Measurements from ENCODE around the gene THUMPD1. TPM values are rescaled to one million over a fixed set of nuclear protein-coding genes. Genes with fewer than 3 reads are reported as not detected.

Gene THUMPD1
- total RNA-seq: 34.2 and 50.4 TPM in 2 replicates

GRCh38 chr16:20741554-20742285 is at the start of gene THUMPD1:
THUMPD1 (minus strand) TSS chr16:20741818; CDS start chr16:20741739, 79 bp downstream.

GRCh38 chr16:20763461-20764232 is 22.0 kb upstream of the THUMPD1 start, which contains the start of gene ACSM3:
ACSM3 (plus strand) TSS chr16:20764014; CDS start chr16:20770035, 6,021 bp downstream.

Other genes with a start within 250 kb of the THUMPD1 start
- not detected in 2 replicates for gene ACSM2B, start 165.5 kb downstream of the THUMPD1 start, total RNA-seq
- 1.6 TPM in 1 of 2 replicates, not detected in the other for gene ACSM1, start 44.1 kb downstream of the THUMPD1 start, total RNA-seq
- gene ACSM3, start 22.2 kb upstream of the THUMPD1 start, total RNA-seq: 0.90 and 1.6 TPM in 2 replicates
- gene ERI2, start 64.7 kb upstream of the THUMPD1 start, total RNA-seq: 16.2 and 16.5 TPM in 2 replicates
- 6.0 and 10.7 TPM in 2 replicates for gene REXO5, start 64.7 kb upstream of the THUMPD1 start, total RNA-seq
- 26.0 and 27.9 TPM in 2 replicates for gene DCUN1D3, start 158.5 kb upstream of the THUMPD1 start, total RNA-seq
- gene LYRM1, start 159.0 kb upstream of the THUMPD1 start, total RNA-seq: 29.8 and 48.2 TPM in 2 replicates